Mammary epithelial cell (primary cell): Measurements from ENCODE around the gene PTGER2.

Experiments
- EZH2 ChIP-seq: IDR thresholded peaks from 2 replicates; pipeline ENCODE4 v1.6.1; 2012; ENCODE audit warnings: low read length, inconsistent platforms, borderline replicate concordance
- TF ChIP-seq, protein P1 (sequence below), 2 donors: IDR thresholded peaks in 1 of 2; conservative IDR thresholded peaks in 1 of 2; 2 replicates each; pipeline ENCODE4 v1.5.1; 2011 to 2012; ENCODE audit warnings: inconsistent platforms in 2 of 2, low read length in 2 of 2, mild to moderate bottlenecking in 2 of 2, control low read depth in 1 of 2, low read depth in 1 of 2; ENCODE audit not compliant: insufficient read depth in 1 of 2; ENCODE audit errors: extremely low read depth in 1 of 2

DNA sequence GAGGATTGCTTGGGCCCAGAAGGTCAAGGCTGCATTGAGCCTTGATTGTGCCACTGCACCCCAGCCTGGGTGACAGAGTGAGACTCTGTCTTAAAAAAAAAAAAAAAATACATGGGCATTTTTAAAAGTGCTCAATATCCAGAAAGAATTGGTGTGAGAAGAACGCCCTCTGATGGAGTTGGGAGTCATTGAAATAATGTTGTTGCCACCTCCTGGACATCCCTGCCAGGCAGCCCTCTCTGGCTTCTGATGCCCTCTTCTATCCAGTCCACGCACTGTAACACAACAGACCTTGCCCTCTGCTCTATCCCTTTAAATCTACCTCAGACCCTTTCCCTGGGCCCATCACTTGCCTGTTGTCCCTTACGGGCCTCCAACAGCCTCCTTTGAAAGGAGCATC lies 41.7 kb upstream of the PTGER2 start:
- TF ChIP-seq, protein P1, sequence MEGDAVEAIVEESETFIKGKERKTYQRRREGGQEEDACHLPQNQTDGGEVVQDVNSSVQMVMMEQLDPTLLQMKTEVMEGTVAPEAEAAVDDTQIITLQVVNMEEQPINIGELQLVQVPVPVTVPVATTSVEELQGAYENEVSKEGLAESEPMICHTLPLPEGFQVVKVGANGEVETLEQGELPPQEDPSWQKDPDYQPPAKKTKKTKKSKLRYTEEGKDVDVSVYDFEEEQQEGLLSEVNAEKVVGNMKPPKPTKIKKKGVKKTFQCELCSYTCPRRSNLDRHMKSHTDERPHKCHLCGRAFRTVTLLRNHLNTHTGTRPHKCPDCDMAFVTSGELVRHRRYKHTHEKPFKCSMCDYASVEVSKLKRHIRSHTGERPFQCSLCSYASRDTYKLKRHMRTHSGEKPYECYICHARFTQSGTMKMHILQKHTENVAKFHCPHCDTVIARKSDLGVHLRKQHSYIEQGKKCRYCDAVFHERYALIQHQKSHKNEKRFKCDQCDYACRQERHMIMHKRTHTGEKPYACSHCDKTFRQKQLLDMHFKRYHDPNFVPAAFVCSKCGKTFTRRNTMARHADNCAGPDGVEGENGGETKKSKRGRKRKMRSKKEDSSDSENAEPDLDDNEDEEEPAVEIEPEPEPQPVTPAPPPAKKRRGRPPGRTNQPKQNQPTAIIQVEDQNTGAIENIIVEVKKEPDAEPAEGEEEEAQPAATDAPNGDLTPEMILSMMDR (conservative IDR thresholded peaks at IDR 0.05 in 1 of 2, IDR thresholded peaks at IDR 0.05 in 1 of 2; ENCODE audit: extremely low read depth in 1 of 2, insufficient read depth in 1 of 2, low read depth in 1 of 2, low read length in 2 of 2) = peak; percentile 27 to 45
- no peak for TF ChIP-seq EZH2
